Activated T-cell treated with anti-CD3 and anti-CD28 coated beads for 24 hours (primary cell): ENCODE results near the gene SLC16A13.
"Not testable (repeated sequence)": the region's sequence is repeated elsewhere in the genome, so short reads cannot be mapped to it uniquely, and the experiment has no call there.

ENCODE experiments used
- DNase-seq: peaks from one replicate; pipeline ENCODE4 v3.0.0-alpha.2; 2020; ENCODE audit warnings: low read depth

Gene SLC16A13

GRCh38 chr17:7029096-7029495 is 6.7 kb upstream of the SLC16A13 start:
- DNase-seq = no peak

GRCh38 chr17:7029659-7030058 is 6.2 kb upstream of the SLC16A13 start:
- no peak for DNase-seq

GRCh38 chr17:7034955-7035590 is 742 bp upstream of the SLC16A13 start:
- DNase-seq = no peak

- no peak for DNase-seq
Observed at GRCh38 chr17:7038025-7038862, 2.4 kb downstream of the SLC16A13 start.

- DNase-seq = no peak
Observed at GRCh38 chr17:7039832-7040231, 4.0 kb downstream of the SLC16A13 start.

- DNase-seq = no peak
Observed at GRCh38 chr17:7041607-7042500, 6.0 kb downstream of the SLC16A13 start.

GRCh38 chr17:7042501-7043181 is 6.8 kb downstream of the SLC16A13 start:
- DNase-seq = no peak

- DNase-seq = no peak
Observed at GRCh38 chr17:7043182-7043496, 7.3 kb downstream of the SLC16A13 start.

- DNase-seq = no peak
Observed at GRCh38 chr17:7043497-7044198, 7.8 kb downstream of the SLC16A13 start, which contains the start of gene SLC16A11. SLC16A11 (minus strand) TSS chr17:7044092; CDS start chr17:7043513, 579 bp downstream.

GRCh38 chr17:7045492-7046126 is 9.8 kb downstream of the SLC16A13 start:
- DNase-seq = no peak

GRCh38 chr17:7046127-7046724 is 10.4 kb downstream of the SLC16A13 start:
- DNase-seq = no peak

- peak; percentile 63 for DNase-seq
Observed at GRCh38 chr17:7046725-7047397, 11.0 kb downstream of the SLC16A13 start.

- no peak for DNase-seq
Observed at GRCh38 chr17:7047566-7047965, 11.8 kb downstream of the SLC16A13 start.

- DNase-seq = no peak
Observed at GRCh38 chr17:7048968-7049367, 13.2 kb downstream of the SLC16A13 start.

- DNase-seq = not testable (repeated sequence)
Observed at GRCh38 chr17:7050583-7050982, 14.8 kb downstream of the SLC16A13 start.

GRCh38 chr17:7056386-7056785 is 20.6 kb downstream of the SLC16A13 start:
- no peak for DNase-seq

GRCh38 chr17:7058831-7059447 is 23.1 kb downstream of the SLC16A13 start:
- DNase-seq = no peak

GRCh38 chr17:7060165-7060891 is 24.5 kb downstream of the SLC16A13 start:
- DNase-seq = peak; percentile 46
